Neutrophil (primary cell): ENCODE results near the gene PTPN14.

ENCODE experiments used
- H3K27ac ChIP-seq: fragments of 200-600 bp; sonication (generic); 2 replicates; pipeline ENCODE4 v1.5.1; 2016; ENCODE audit warnings: mild to moderate bottlenecking, moderate library complexity
- H3K27me3 ChIP-seq: fragments of 200-600 bp; sonication (generic); 2 replicates; pipeline ENCODE4 v1.6.0; 2016; ENCODE audit warnings: mild to moderate bottlenecking
- H3K36me3 ChIP-seq: fragments of 200-600 bp; sonication (generic); 2 replicates; pipeline ENCODE4 v1.5.1; 2017
- H3K4me1 ChIP-seq, 2 experiments: fragments of 200-600 bp in 1 of 2; sonication (generic) in 1 of 2; 1 replicate in 1 of 2; 2 replicates in 1 of 2; pipeline versions ENCODE4 v1.5.1 to v1.6.1; 2013 to 2016; ENCODE audit warnings: low read depth in 1 of 2, low read length in 1 of 2, mild to moderate bottlenecking in 1 of 2, moderate library complexity in 1 of 2; ENCODE audit not compliant: control insufficient read depth in 1 of 2, insufficient read depth in 1 of 2
- H3K4me3 ChIP-seq, 2 experiments: fragments of 200-600 bp in 1 of 2; sonication (generic) in 1 of 2; 1 replicate in 1 of 2; 2 replicates in 1 of 2; pipeline ENCODE4 v1.5.1; 2013 to 2016; ENCODE audit warnings: low read depth in 1 of 2, low read length in 1 of 2, mild to moderate bottlenecking in 1 of 2, moderate library complexity in 1 of 2
- H3K9me3 ChIP-seq: fragments of 200-600 bp; sonication (generic); 2 replicates; pipeline ENCODE4 v1.5.1; 2016
- TF ChIP-seq, protein P1 (sequence below): fragments of 200-600 bp; sonication (generic); IDR thresholded peaks from 2 replicates; pipeline ENCODE4 v1.5.1; 2016; ENCODE audit warnings: antibody characterized with exemption

PTPN14 gene

GRCh38 chr1:214458541-214458940 lies 92.9 kb downstream of the PTPN14 start:
- TF ChIP-seq, protein P1, sequence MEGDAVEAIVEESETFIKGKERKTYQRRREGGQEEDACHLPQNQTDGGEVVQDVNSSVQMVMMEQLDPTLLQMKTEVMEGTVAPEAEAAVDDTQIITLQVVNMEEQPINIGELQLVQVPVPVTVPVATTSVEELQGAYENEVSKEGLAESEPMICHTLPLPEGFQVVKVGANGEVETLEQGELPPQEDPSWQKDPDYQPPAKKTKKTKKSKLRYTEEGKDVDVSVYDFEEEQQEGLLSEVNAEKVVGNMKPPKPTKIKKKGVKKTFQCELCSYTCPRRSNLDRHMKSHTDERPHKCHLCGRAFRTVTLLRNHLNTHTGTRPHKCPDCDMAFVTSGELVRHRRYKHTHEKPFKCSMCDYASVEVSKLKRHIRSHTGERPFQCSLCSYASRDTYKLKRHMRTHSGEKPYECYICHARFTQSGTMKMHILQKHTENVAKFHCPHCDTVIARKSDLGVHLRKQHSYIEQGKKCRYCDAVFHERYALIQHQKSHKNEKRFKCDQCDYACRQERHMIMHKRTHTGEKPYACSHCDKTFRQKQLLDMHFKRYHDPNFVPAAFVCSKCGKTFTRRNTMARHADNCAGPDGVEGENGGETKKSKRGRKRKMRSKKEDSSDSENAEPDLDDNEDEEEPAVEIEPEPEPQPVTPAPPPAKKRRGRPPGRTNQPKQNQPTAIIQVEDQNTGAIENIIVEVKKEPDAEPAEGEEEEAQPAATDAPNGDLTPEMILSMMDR = no peak
- no peaks in the 10 kb centered on the region for H3K27me3 ChIP-seq
- no peaks in the 10 kb centered on the region for H3K36me3 ChIP-seq
- no peak overlapping the region for H3K27ac ChIP-seq
- no peaks in the 10 kb centered on the region for H3K4me1 ChIP-seq
- no peak overlapping the region for H3K4me3 ChIP-seq
- no peaks in the 10 kb centered on the region for H3K9me3 ChIP-seq

- Histone ChIP-seq H3K4me1 (no peaks in the 10 kb centered on the region), H3K27me3 (no peaks in the 10 kb centered on the region), H3K9me3 (no peaks in the 10 kb centered on the region), H3K4me3 (no peak overlapping the region), H3K27ac (no peak overlapping the region), H3K36me3 (no peaks in the 10 kb centered on the region)
- TF ChIP-seq, protein P1 = no peak
Observed at GRCh38 chr1:214455971-214456867, 95.2 kb downstream of the PTPN14 start.

GRCh38 chr1:214455479-214455878 lies 95.9 kb downstream of the PTPN14 start:
- Histone ChIP-seq H3K27ac (no peak overlapping the region), H3K4me1 (no peaks in the 10 kb centered on the region), H3K27me3 (no peaks in the 10 kb centered on the region), H3K4me3 (no peak overlapping the region), H3K36me3 (no peaks in the 10 kb centered on the region), H3K9me3 (no peaks in the 10 kb centered on the region)
- TF ChIP-seq, protein P1 = no peak

GRCh38 chr1:214454569-214455396 lies 96.6 kb downstream of the PTPN14 start:
- Histone ChIP-seq H3K9me3 (no peaks in the 10 kb centered on the region), H3K36me3 (no peaks in the 10 kb centered on the region), H3K4me3 (no peak overlapping the region), H3K27me3 (no peaks in the 10 kb centered on the region), H3K27ac (no peak overlapping the region), H3K4me1 (no peaks in the 10 kb centered on the region)
- TF ChIP-seq, protein P1 = no peak

DNA sequence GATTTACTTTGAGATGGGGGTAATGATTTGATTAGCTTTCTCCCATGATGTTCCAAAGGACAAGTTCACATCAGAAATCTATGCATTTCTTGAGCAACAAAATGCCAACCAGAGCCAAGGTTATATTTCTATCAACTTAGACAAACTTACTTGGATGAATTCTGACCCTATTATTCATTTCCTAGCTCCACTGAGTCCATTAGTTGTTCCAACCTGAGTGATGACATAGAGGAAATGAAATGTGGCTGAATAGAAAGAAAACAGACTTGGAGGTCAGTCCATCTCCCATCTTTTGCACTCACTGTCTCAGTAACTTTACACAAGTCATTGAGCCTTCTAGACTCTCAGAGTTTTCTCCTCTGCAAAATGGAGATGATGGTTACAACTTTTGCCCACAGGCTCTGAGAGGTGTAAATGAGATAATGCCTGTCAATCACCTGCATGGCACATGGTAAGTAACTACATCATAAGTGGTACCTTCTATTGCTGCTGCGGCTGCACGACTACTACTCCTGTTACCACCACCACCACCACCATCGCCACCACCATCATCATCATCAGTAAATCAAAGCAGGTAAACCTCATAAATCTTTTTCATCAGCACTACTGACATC lies 98.2 kb downstream of the PTPN14 start:
- H3K27me3 ChIP-seq = no peaks in the 10 kb centered on the region
- H3K36me3 ChIP-seq = no peaks in the 10 kb centered on the region
- no peak overlapping the region for H3K27ac ChIP-seq
- H3K9me3 ChIP-seq = no peaks in the 10 kb centered on the region
- H3K4me1 ChIP-seq = no peaks in the 10 kb centered on the region
- TF ChIP-seq, protein P1 = no peak
- H3K4me3 ChIP-seq = no peak overlapping the region
